Measurements from ENCODE around the gene PSMB8. TPM values are rescaled to one million over a fixed set of nuclear protein-coding genes. Genes with fewer than 3 reads are reported as not detected.

PSMB8 gene
- total RNA-seq, 1 experiment from 2014 or later, result 70.8 TPM

DNA sequence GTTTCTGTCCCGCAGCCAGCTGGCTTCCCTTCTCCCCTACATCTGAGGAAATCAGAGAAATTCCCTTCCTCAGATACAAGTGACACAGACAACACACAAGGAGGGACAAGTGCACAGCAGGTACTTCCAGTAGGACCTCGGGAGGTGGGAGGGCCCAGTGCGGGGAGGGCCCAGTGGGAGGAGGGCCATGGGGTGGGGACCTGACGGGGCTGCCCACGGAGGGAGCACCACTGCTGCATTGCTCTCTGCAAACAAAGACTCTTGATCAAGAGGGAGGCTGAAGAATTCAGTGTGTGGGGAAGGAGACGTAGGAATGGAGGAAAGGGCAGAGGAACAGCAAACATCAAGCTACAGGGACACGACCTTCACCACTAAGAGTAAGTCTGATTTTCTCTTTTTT is 14.4 kb downstream of the PSMB8 start:
- peaks cover 5% of the 10 kb centered on the region; the same call in 1 of the 2 replicates for H3F3A ChIP-seq (ENCODE audit: insufficient read depth, low read depth)
- TF ChIP-seq EZH2 (IDR thresholded peaks at IDR 0.05; ENCODE audit: low read depth), result no peak
- TF ChIP-seq, protein P1, sequence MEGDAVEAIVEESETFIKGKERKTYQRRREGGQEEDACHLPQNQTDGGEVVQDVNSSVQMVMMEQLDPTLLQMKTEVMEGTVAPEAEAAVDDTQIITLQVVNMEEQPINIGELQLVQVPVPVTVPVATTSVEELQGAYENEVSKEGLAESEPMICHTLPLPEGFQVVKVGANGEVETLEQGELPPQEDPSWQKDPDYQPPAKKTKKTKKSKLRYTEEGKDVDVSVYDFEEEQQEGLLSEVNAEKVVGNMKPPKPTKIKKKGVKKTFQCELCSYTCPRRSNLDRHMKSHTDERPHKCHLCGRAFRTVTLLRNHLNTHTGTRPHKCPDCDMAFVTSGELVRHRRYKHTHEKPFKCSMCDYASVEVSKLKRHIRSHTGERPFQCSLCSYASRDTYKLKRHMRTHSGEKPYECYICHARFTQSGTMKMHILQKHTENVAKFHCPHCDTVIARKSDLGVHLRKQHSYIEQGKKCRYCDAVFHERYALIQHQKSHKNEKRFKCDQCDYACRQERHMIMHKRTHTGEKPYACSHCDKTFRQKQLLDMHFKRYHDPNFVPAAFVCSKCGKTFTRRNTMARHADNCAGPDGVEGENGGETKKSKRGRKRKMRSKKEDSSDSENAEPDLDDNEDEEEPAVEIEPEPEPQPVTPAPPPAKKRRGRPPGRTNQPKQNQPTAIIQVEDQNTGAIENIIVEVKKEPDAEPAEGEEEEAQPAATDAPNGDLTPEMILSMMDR (conservative IDR thresholded peaks at IDR 0.05), result no peak
- CTCF ChIA-PET, result no interaction called here
- no peaks in the 10 kb centered on the region for H3K79me2 ChIP-seq (ENCODE audit: low read depth)
- no peaks in the 10 kb centered on the region for H3K9me2 ChIP-seq (ENCODE audit: insufficient read depth)
- no peaks in the 10 kb centered on the region for H3K27me3 ChIP-seq (ENCODE audit: insufficient read depth, low read depth)
- H3K4me2 ChIP-seq, result no peak overlapping the region
- POLR2A ChIA-PET (ENCODE audit: unreplicated experiment), result no interaction called here
- H3K4me3 ChIP-seq, result no peak overlapping the region
- no peaks in the 10 kb centered on the region for H4K20me1 ChIP-seq (ENCODE audit: insufficient read depth)
- intact Hi-C loops (cut with micrococcal nuclease; ENCODE audit: unreplicated experiment), result no loop called here
- no peak for DNase-seq
- H3K4me1 ChIP-seq (replicated peaks; ENCODE audit: insufficient read depth), result no peaks in the 10 kb centered on the region
- BruUV-seq (replicated peaks), result no TSS peak
- no peak overlapping the region for H3K27ac ChIP-seq
- H2AFZ ChIP-seq, result no peak overlapping the region
- no peaks in the 10 kb centered on the region for H3K36me3 ChIP-seq (ENCODE audit: low read depth)
- H3K9me3 ChIP-seq (ENCODE audit: insufficient read depth, low read depth), result no peaks in the 10 kb centered on the region

DNA sequence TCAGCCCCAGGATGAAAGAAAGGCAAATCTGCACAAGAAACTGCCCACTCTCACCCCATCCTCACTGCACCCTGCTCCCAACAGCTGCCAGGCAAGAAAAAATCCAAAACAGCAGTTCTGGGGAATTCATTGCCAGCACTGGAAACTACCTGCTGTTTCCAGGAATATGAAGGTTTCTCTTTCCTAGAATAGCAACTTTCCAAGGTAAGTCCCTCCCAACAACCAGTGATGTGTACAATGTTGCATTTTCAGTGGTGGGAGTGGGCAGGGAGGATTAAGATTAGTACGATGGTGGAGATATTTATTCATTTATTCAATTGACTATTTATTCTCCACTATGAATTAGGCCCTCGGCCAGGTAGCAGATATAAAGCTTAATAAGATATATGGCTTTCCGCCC is 16.8 kb downstream of the PSMB8 start:
- Histone ChIP-seq H3K4me3 (no peak overlapping the region), H3K79me2 (ENCODE audit: low read depth) (no peaks in the 10 kb centered on the region), H2AFZ (no peak overlapping the region), H3K9me2 (ENCODE audit: insufficient read depth) (no peaks in the 10 kb centered on the region), H3K9me3 (ENCODE audit: insufficient read depth, low read depth) (no peaks in the 10 kb centered on the region), H4K20me1 (ENCODE audit: insufficient read depth) (no peaks in the 10 kb centered on the region), H3K4me2 (no peak overlapping the region), H3K27me3 (ENCODE audit: insufficient read depth, low read depth) (no peaks in the 10 kb centered on the region), H3K36me3 (ENCODE audit: low read depth) (no peaks in the 10 kb centered on the region), H3F3A (ENCODE audit: insufficient read depth, low read depth) (peaks cover 9% of the 10 kb centered on the region; the same call in 1 of the 2 replicates), H3K4me1 (replicated peaks; ENCODE audit: insufficient read depth) (no peaks in the 10 kb centered on the region), H3K27ac (no peak overlapping the region)
- no peak for DNase-seq
- TF ChIP-seq EZH2 (IDR thresholded peaks at IDR 0.05; ENCODE audit: low read depth), result no peak
- TF ChIP-seq, protein P1 (conservative IDR thresholded peaks at IDR 0.05), result no peak
- ChIA-PET POLR2A (ENCODE audit: unreplicated experiment) (no interaction called here), CTCF (interaction anchor here (1.4 kb wide), 1 partner anchor 41 kb away, joined by 3 read pairs; no protein-coding TSS in a partner anchor)
- no TSS peak for BruUV-seq (replicated peaks)
- intact Hi-C loops (cut with micrococcal nuclease; ENCODE audit: unreplicated experiment), result no loop called here

DNA sequence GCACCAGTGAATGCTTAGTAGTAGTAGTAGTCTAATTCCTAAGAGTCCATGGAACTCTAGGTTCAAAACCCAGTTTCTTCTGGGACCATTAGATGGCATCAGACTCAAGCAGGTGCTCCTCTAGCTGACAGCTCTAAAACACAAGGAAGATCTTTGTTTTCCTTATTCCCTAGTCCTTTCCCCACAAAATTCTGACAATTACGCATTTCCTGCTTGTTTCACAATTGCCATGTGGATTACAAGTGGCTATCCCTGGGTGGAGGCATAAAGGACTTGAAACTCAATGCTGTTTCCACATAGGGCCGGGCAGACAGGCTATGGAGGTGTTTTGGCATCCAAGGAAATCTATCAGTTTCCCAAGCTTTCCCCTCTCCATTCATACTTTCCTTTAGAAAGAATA is 17.9 kb downstream of the PSMB8 start:
- no peaks in the 10 kb centered on the region; the same call in 1 of the 2 replicates for H3K36me3 ChIP-seq (ENCODE audit: low read depth)
- no peak overlapping the region for H3K27ac ChIP-seq
- H3F3A ChIP-seq (ENCODE audit: insufficient read depth, low read depth), result peaks cover 15% of the 10 kb centered on the region
- CTCF ChIA-PET, result interaction anchor here (0.9 to 1.2 kb wide), 2 partner anchors 12 to 42 kb away, joined by 3 read pairs; partner anchors contain the start of gene TAP2
- intact Hi-C loops (cut with micrococcal nuclease; ENCODE audit: unreplicated experiment), result no loop called here
- no peaks in the 10 kb centered on the region for H3K4me1 ChIP-seq (replicated peaks; ENCODE audit: insufficient read depth)
- H3K9me2 ChIP-seq (ENCODE audit: insufficient read depth), result no peaks in the 10 kb centered on the region
- TF ChIP-seq, protein P1 (conservative IDR thresholded peaks at IDR 0.05), result peak; percentile 42; the same call in 1 of the 2 replicates
- TF ChIP-seq EZH2 (IDR thresholded peaks at IDR 0.05; ENCODE audit: low read depth), result no peak
- no TSS peak for BruUV-seq (replicated peaks)
- H3K4me2 ChIP-seq, result no peak overlapping the region
- no peaks in the 10 kb centered on the region for H4K20me1 ChIP-seq (ENCODE audit: insufficient read depth)
- H3K9me3 ChIP-seq (ENCODE audit: insufficient read depth, low read depth), result no peaks in the 10 kb centered on the region
- no peak overlapping the region for H2AFZ ChIP-seq
- no peaks in the 10 kb centered on the region for H3K27me3 ChIP-seq (ENCODE audit: insufficient read depth, low read depth)
- H3K4me3 ChIP-seq, result no peak overlapping the region
- no peak for DNase-seq
- H3K79me2 ChIP-seq (ENCODE audit: low read depth), result no peaks in the 10 kb centered on the region
- POLR2A ChIA-PET (ENCODE audit: unreplicated experiment), result no interaction called here
